HEK293 (cell line): ENCODE data around the gene RBM20.

Experiments used
- CTCF ChIA-PET: fragments of 350-600 bp; formaldehyde crosslinking; extraction: SDS; loops from one replicate; lab custom pipeline; 2021; ENCODE audit warnings: antibody characterized with exemption; lab: Yijun Ruan, JAX
- POLR2A ChIA-PET: fragments of 300-600 bp; formaldehyde crosslinking; extraction: SDS; loops from one replicate; lab custom pipeline; 2020; ENCODE audit warnings: antibody characterized with exemption, inconsistent platforms; lab: Yijun Ruan, JAX
- H3K27ac ChIP-seq: fragments of 200-500 bp; sonication (Bioruptor generic); 2 replicates; pipeline ENCODE4 v1.5.1; 2014; ENCODE audit warnings: low read depth, low read length, control low read depth, inconsistent platforms; ENCODE audit errors: extremely low read depth
- H3K36me3 ChIP-seq, 2 experiments: fragments of 200-500 bp in 1 of 2; sonication (Bioruptor generic) in 1 of 2; 1 replicate in 1 of 2; 2 replicates in 1 of 2; pipeline ENCODE4 v1.5.1; 2014 to 2017; ENCODE audit warnings: inconsistent platforms in 2 of 2, low read length in 2 of 2; ENCODE audit not compliant: control insufficient read depth in 2 of 2, insufficient read depth in 1 of 2
- H3K4me1 ChIP-seq: fragments of 200-500 bp; sonication (Bioruptor generic); 2 replicates; pipeline ENCODE4 v1.5.1; 2014; ENCODE audit warnings: mild to moderate bottlenecking, low read length, inconsistent platforms; ENCODE audit not compliant: control insufficient read depth, insufficient read depth
- H3K4me3 ChIP-seq: 2 replicates; pipeline ENCODE4 v1.5.1; 2011; ENCODE audit warnings: low read depth, mild to moderate bottlenecking, control low read depth, low read length, moderate library complexity
- H3K9me3 ChIP-seq: fragments of 200-500 bp; sonication (Bioruptor generic); 2 replicates; pipeline ENCODE4 v1.5.1; 2014; ENCODE audit warnings: low read depth, low read length, inconsistent platforms; ENCODE audit not compliant: control insufficient read depth, insufficient read depth
- ATF2 ChIP-seq: fragments of 450-650 bp; formaldehyde crosslinking; IDR thresholded peaks from 2 replicates; pipeline ENCODE4 v1.5.1; 2016; ENCODE audit warnings: missing biosample characterization, missing genetic modification characterization, low read depth
- BCL11A ChIP-seq: fragments of 450-650 bp; formaldehyde crosslinking; IDR thresholded peaks from 2 replicates; pipeline ENCODE4 v1.5.1; 2016; ENCODE audit warnings: low read depth, missing biosample characterization, missing genetic modification characterization
- EGR2 ChIP-seq: fragments of 450-650 bp; formaldehyde crosslinking; IDR thresholded peaks from 2 replicates; pipeline ENCODE4 v1.5.1; 2016; ENCODE audit warnings: low read depth, missing biosample characterization, missing genetic modification characterization
- GLIS2 ChIP-seq: fragments of 450-650 bp; formaldehyde crosslinking; IDR thresholded peaks from 2 replicates; pipeline ENCODE4 v1.5.1; 2016; ENCODE audit warnings: missing biosample characterization, missing genetic modification characterization
- HOXD13 ChIP-seq: sonication (generic); formaldehyde crosslinking; IDR thresholded peaks from 2 replicates; pipeline ENCODE4 v1.8.0; 2022; ENCODE audit warnings: missing genetic modification reagents, borderline replicate concordance
- MYNN ChIP-seq: fragments of 450-650 bp; formaldehyde crosslinking; IDR thresholded peaks from 2 replicates; pipeline ENCODE4 v1.5.1; 2016; ENCODE audit warnings: missing biosample characterization, missing genetic modification characterization, borderline replicate concordance
- OSR2 ChIP-seq: fragments of 450-650 bp; formaldehyde crosslinking; IDR thresholded peaks from 2 replicates; pipeline ENCODE4 v1.5.1; 2016; ENCODE audit warnings: missing biosample characterization, missing genetic modification characterization
- SP2 ChIP-seq: fragments of 450-650 bp; formaldehyde crosslinking; IDR thresholded peaks from 2 replicates; pipeline ENCODE4 v1.5.1; 2016; ENCODE audit warnings: missing biosample characterization, missing genetic modification characterization
- ZBTB21 ChIP-seq: fragments of 450-650 bp; formaldehyde crosslinking; IDR thresholded peaks from 2 replicates; pipeline ENCODE4 v1.5.1; 2017; ENCODE audit warnings: missing biosample characterization, missing genetic modification characterization
- ZBTB8A ChIP-seq: fragments of 450-650 bp; formaldehyde crosslinking; IDR thresholded peaks from 2 replicates; pipeline ENCODE4 v1.5.1; 2016; ENCODE audit warnings: missing biosample characterization, missing genetic modification characterization
- ZIC2 ChIP-seq: fragments of 450-650 bp; formaldehyde crosslinking; IDR thresholded peaks from 2 replicates; pipeline ENCODE4 v1.5.1; 2016; ENCODE audit warnings: missing biosample characterization, missing genetic modification characterization
- ZNF114 ChIP-seq: fragments of 450-650 bp; formaldehyde crosslinking; IDR thresholded peaks from 2 replicates; pipeline ENCODE4 v1.5.0; 2017; ENCODE audit warnings: missing biosample characterization, missing genetic modification characterization
- ZNF133 ChIP-seq: fragments of 450-650 bp; formaldehyde crosslinking; IDR thresholded peaks from 2 replicates; pipeline ENCODE4 v1.5.1; 2016; ENCODE audit warnings: missing biosample characterization, missing genetic modification characterization
- ZNF184 ChIP-seq: fragments of 450-650 bp; IDR thresholded peaks from 2 replicates; pipeline ENCODE4 v1.5.1; 2018; ENCODE audit warnings: missing biosample characterization, mild to moderate bottlenecking, missing genetic modification characterization
- ZNF214 ChIP-seq: fragments of 450-650 bp; formaldehyde crosslinking; IDR thresholded peaks from 2 replicates; pipeline ENCODE4 v1.5.1; 2017; ENCODE audit warnings: missing biosample characterization, mild to moderate bottlenecking, missing genetic modification characterization, borderline replicate concordance
- ZNF24 ChIP-seq: fragments of 450-650 bp; formaldehyde crosslinking; IDR thresholded peaks from 2 replicates; pipeline ENCODE4 v1.5.1; 2016; ENCODE audit warnings: missing biosample characterization, missing genetic modification characterization
- ZNF274 ChIP-seq, 2 experiments: fragments of 200-500 bp in 1 of 2; fragments of 450-650 bp in 1 of 2; sonication (Bioruptor generic) in 1 of 2; formaldehyde crosslinking in 1 of 2; IDR thresholded peaks; 2 replicates each; pipeline versions ENCODE4 v1.5.1 to v1.6.1; 2014 to 2016; ENCODE audit warnings: borderline replicate concordance in 1 of 2, inconsistent platforms in 1 of 2, low read length in 1 of 2, missing biosample characterization in 1 of 2, missing genetic modification characterization in 1 of 2
- ZNF280C ChIP-seq: fragments of 450-650 bp; formaldehyde crosslinking; IDR thresholded peaks from 2 replicates; pipeline ENCODE4 v1.5.1; 2016; ENCODE audit warnings: missing biosample characterization, missing genetic modification characterization
- ZNF335 ChIP-seq: fragments of 450-650 bp; formaldehyde crosslinking; conservative IDR thresholded peaks from 2 replicates; pipeline ENCODE4 v1.5.1; 2016; ENCODE audit warnings: missing biosample characterization, missing genetic modification characterization
- ZNF354C ChIP-seq: fragments of 450-650 bp; formaldehyde crosslinking; IDR thresholded peaks from 2 replicates; pipeline ENCODE4 v1.5.1; 2016; ENCODE audit warnings: missing biosample characterization, missing genetic modification characterization, low read depth, borderline replicate concordance
- ZNF423 ChIP-seq: fragments of 450-650 bp; formaldehyde crosslinking; IDR thresholded peaks from 2 replicates; pipeline ENCODE4 v1.5.1; 2016; ENCODE audit warnings: missing biosample characterization, missing genetic modification characterization
- ZNF560 ChIP-seq: fragments of 450-650 bp; formaldehyde crosslinking; IDR thresholded peaks from 2 replicates; pipeline ENCODE4 v1.5.1; 2017; ENCODE audit warnings: missing biosample characterization, missing genetic modification characterization, borderline replicate concordance
- ZNF692 ChIP-seq: fragments of 450-650 bp; formaldehyde crosslinking; IDR thresholded peaks from 2 replicates; pipeline ENCODE4 v1.5.1; 2016; ENCODE audit warnings: missing biosample characterization, missing genetic modification characterization
- ZNF830 ChIP-seq: fragments of 450-650 bp; IDR thresholded peaks from 2 replicates; pipeline ENCODE4 v1.5.0; 2018; ENCODE audit warnings: missing biosample characterization, missing genetic modification characterization, low read depth, mild to moderate bottlenecking, moderate library complexity
- ZSCAN18 ChIP-seq: fragments of 450-650 bp; formaldehyde crosslinking; IDR thresholded peaks from 2 replicates; pipeline ENCODE4 v1.5.1; 2016; ENCODE audit warnings: missing biosample characterization, missing genetic modification characterization
- ZSCAN30 ChIP-seq: fragments of 450-650 bp; IDR thresholded peaks from 2 replicates; pipeline ENCODE4 v1.5.1; 2018; ENCODE audit warnings: missing biosample characterization, mild to moderate bottlenecking, missing genetic modification characterization, moderate library complexity

Gene RBM20

GRCh38 chr10:110861476-110861875, 217.3 kb downstream of the RBM20 start (continued):
- no peak for TF ChIP-seq ZNF280C
- no peak for TF ChIP-seq ZNF133 (tag by site-specific recombination)
- no peak for TF ChIP-seq ZSCAN30 (tag by site-specific recombination)
- TF ChIP-seq ZNF423 (tag by site-specific recombination), result no peak
- TF ChIP-seq ZNF114, result no peak
- no peak for TF ChIP-seq ZNF335 (tag by site-specific recombination)
- no peak for TF ChIP-seq ZNF24
- TF ChIP-seq ATF2 (tag by site-specific recombination), result no peak

- H3K9me3 ChIP-seq, result no peaks in the 10 kb centered on the region
- H3K4me1 ChIP-seq, result peaks cover 25% of the 10 kb centered on the region
- H3K27ac ChIP-seq, result no peak overlapping the region
- CTCF ChIA-PET, result interaction anchor here (1.7 kb wide), 1 partner anchor 114 kb away, joined by 3 read pairs; no protein-coding TSS in a partner anchor
- TF ChIP-seq SP2 (tag by site-specific recombination) (no peak), ZNF354C (tag by site-specific recombination) (no peak), ZNF830 (no peak), EGR2 (no peak), BCL11A (tag by site-specific recombination) (no peak), OSR2 (tag by site-specific recombination) (no peak), ZIC2 (no peak), ZSCAN18 (tag by site-specific recombination) (no peak), ZNF274 (IDR thresholded peaks at IDR 0.05; ENCODE audit: low read length) (no peak), ZNF274 (tag by site-specific recombination; IDR thresholded peaks at IDR 0.05; ENCODE audit: borderline replicate concordance) (no peak), ZNF184 (tag by site-specific recombination) (no peak), ZBTB21 (tag by site-specific recombination) (no peak)
- no peak overlapping the region for H3K4me3 ChIP-seq
- no peaks in the 10 kb centered on the region for H3K36me3 ChIP-seq
- POLR2A ChIA-PET, result interaction anchor here (1.0 kb wide), 1 partner anchor 10 kb away, joined by 6 read pairs; the partner anchor contains the start of gene PDCD4
Measured at GRCh38 chr10:110861930-110862649, 218.0 kb downstream of the RBM20 start.

GRCh38 chr10:110862961-110863360, 218.8 kb downstream of the RBM20 start:
- Histone ChIP-seq H3K36me3 (no peaks in the 10 kb centered on the region), H3K4me1 (peaks cover 27% of the 10 kb centered on the region), H3K4me3 (no peak overlapping the region), H3K9me3 (no peaks in the 10 kb centered on the region), H3K27ac (no peak overlapping the region)
- ChIA-PET POLR2A (interaction anchor here (1.0 kb wide), 1 partner anchor 9 kb away, joined by 6 read pairs; the partner anchor contains the start of gene PDCD4), CTCF (interaction anchor here (1.7 kb wide), 1 partner anchor 115 kb away, joined by 3 read pairs; no protein-coding TSS in a partner anchor)
- TF ChIP-seq ZNF692 (tag by site-specific recombination), result no peak
- no peak for TF ChIP-seq ZNF214 (tag by site-specific recombination)
- TF ChIP-seq ZNF560 (tag by site-specific recombination), result no peak
- no peak for TF ChIP-seq ZBTB8A (tag by site-specific recombination)
- TF ChIP-seq MYNN (tag by site-specific recombination), result no peak
- TF ChIP-seq GLIS2, result no peak
- no peak for TF ChIP-seq HOXD13 (CRISPR knock-in tag)
